ENCODE data around the gene CNDP1.
"Not testable (repeated sequence)": the region's sequence is repeated elsewhere in the genome, so short reads cannot be mapped to it uniquely, and the experiment has no call there.

CNDP1 gene

GRCh38 chr18:74499633-74500032 is 34.7 kb upstream of the CNDP1 start:
- peaks cover 62% of the 10 kb centered on the region for H3K36me3 Mint-ChIP-seq
- DNase-seq (ENCODE audit: low spot score in 2 of 2), result peak in 1 of 2 donors; percentile 75
- no peaks in the 10 kb centered on the region for H3K9me3 Mint-ChIP-seq
- ATAC-seq, result no peak
- H3K4me1 Mint-ChIP-seq, result peaks cover 43% of the 10 kb centered on the region
- H3K27ac Mint-ChIP-seq, result peak overlapping the region; percentile 92
- H3K4me3 Mint-ChIP-seq, result peak overlapping the region; percentile 89

- ATAC-seq (no peak), DNase-seq (ENCODE audit: low spot score in 2 of 2) (no peak)
- H3K36me3 Mint-ChIP-seq, result peaks cover 69% of the 10 kb centered on the region
- H3K4me3 Mint-ChIP-seq, result peak overlapping the region; percentile 89
- H3K27ac Mint-ChIP-seq, result peak overlapping the region; percentile 92
- H3K4me1 Mint-ChIP-seq, result peaks cover 43% of the 10 kb centered on the region
- H3K9me3 Mint-ChIP-seq, result no peaks in the 10 kb centered on the region
These were observed 33.9 kb upstream of the CNDP1 start for GRCh38 chr18:74500372-74500771.

GRCh38 chr18:74500774-74501173 is 33.5 kb upstream of the CNDP1 start:
- ATAC-seq; DNase-seq (ENCODE audit: low spot score in 2 of 2); H3K9me3 Mint-ChIP-seq: not testable (repeated sequence)
- peaks cover 69% of the 10 kb centered on the region for H3K36me3 Mint-ChIP-seq
- peak overlapping the region; percentile 89 for H3K4me3 Mint-ChIP-seq
- H3K27ac Mint-ChIP-seq, result peak overlapping the region; percentile 92
- peaks cover 40% of the 10 kb centered on the region for H3K4me1 Mint-ChIP-seq

GRCh38 chr18:74501386-74501785 is 32.9 kb upstream of the CNDP1 start:
- Mint-ChIP-seq H3K27ac (peak overlapping the region; percentile 92), H3K36me3 (peaks cover 69% of the 10 kb centered on the region), H3K4me3 (peak overlapping the region; percentile 89), H3K4me1 (peaks cover 37% of the 10 kb centered on the region), H3K9me3 (no peaks in the 10 kb centered on the region)
- DNase-seq (ENCODE audit: low spot score in 2 of 2) (no peak), ATAC-seq (no peak)

GRCh38 chr18:74503137-74503536 is 31.2 kb upstream of the CNDP1 start:
- H3K36me3 Mint-ChIP-seq, result peaks cover 87% of the 10 kb centered on the region
- no peaks in the 10 kb centered on the region for H3K9me3 Mint-ChIP-seq
- no peak for ATAC-seq
- no peak for DNase-seq (ENCODE audit: low spot score in 2 of 2)
- no peak overlapping the region for H3K27ac Mint-ChIP-seq
- peaks cover 38% of the 10 kb centered on the region for H3K4me1 Mint-ChIP-seq
- H3K4me3 Mint-ChIP-seq, result no peak overlapping the region

DNA sequence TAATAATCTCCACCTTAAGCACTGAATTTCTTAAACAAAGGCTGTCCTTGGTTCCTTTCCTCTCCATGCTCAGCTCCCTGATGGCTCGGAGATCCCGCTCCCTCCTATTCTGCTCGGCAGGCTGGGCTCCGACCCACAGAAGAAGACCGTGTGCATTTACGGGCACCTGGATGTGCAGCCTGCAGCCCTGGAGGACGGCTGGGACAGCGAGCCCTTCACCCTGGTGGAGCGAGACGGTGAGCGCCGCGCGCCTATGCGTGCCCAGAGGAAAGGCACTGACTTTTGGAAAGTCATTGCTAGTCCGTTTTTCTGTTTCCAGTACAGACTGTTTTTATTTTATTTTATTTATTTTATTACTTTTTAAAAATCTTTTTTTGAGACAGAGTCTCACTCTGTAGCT is 28.5 kb upstream of the CNDP1 start:
- H3K9me3 Mint-ChIP-seq, result no peaks in the 10 kb centered on the region
- ATAC-seq (no peak), DNase-seq (ENCODE audit: low spot score in 2 of 2) (no peak)
- H3K4me1 Mint-ChIP-seq, result peaks cover 27% of the 10 kb centered on the region
- H3K36me3 Mint-ChIP-seq, result peaks cover 95% of the 10 kb centered on the region
- no peak overlapping the region for H3K27ac Mint-ChIP-seq
- no peak overlapping the region for H3K4me3 Mint-ChIP-seq

GRCh38 chr18:74506448-74507084 is 27.7 kb upstream of the CNDP1 start:
- no peaks in the 10 kb centered on the region for H3K9me3 Mint-ChIP-seq
- ATAC-seq (no peak), DNase-seq (ENCODE audit: low spot score in 2 of 2) (no peak)
- H3K36me3 Mint-ChIP-seq, result peaks cover 95% of the 10 kb centered on the region
- peak overlapping the region; percentile 55 for H3K27ac Mint-ChIP-seq
- H3K4me1 Mint-ChIP-seq, result peaks cover 22% of the 10 kb centered on the region
- no peak overlapping the region for H3K4me3 Mint-ChIP-seq

- Mint-ChIP-seq H3K36me3 (peaks cover 95% of the 10 kb centered on the region), H3K9me3 (no peaks in the 10 kb centered on the region), H3K4me3 (no peak overlapping the region), H3K27ac (peak overlapping the region; percentile 71), H3K4me1 (peaks cover 22% of the 10 kb centered on the region)
- ATAC-seq (no peak), DNase-seq (ENCODE audit: low spot score in 2 of 2) (no peak)
These were observed 27.0 kb upstream of the CNDP1 start for GRCh38 chr18:74507097-74507881.

- H3K4me1 Mint-ChIP-seq, result peaks cover 25% of the 10 kb centered on the region
- DNase-seq (ENCODE audit: low spot score in 2 of 2), result no peak
- no peak overlapping the region for H3K4me3 Mint-ChIP-seq
- peak overlapping the region; percentile 71 for H3K27ac Mint-ChIP-seq
- ATAC-seq, result no peak
- H3K36me3 Mint-ChIP-seq, result peaks cover 95% of the 10 kb centered on the region
- no peaks in the 10 kb centered on the region for H3K9me3 Mint-ChIP-seq
These were observed 26.4 kb upstream of the CNDP1 start for GRCh38 chr18:74507927-74508326.

DNA sequence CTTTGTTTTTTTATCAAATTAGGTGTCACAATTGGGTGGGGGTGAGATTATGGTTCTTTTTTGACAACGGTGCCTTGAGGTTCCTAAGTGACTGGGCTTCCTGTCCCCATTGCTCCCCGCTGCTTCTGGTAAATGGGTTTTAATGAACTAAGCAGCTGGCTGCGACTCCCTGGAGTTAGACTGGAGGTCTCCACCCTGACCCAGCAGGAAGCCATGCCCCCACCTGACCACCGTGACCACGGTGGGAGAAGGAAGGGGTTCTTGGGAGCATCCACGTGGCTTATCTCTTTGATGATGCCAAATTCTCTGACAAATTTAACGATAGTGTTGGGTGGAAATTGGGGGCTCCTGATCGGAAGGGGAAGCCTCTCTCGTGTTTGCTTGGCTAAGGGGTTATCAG is 25.9 kb upstream of the CNDP1 start:
- peaks cover 25% of the 10 kb centered on the region for H3K4me1 Mint-ChIP-seq
- DNase-seq (ENCODE audit: low spot score in 2 of 2), result no peak
- no peaks in the 10 kb centered on the region for H3K9me3 Mint-ChIP-seq
- no peak for ATAC-seq
- H3K4me3 Mint-ChIP-seq, result no peak overlapping the region
- H3K27ac Mint-ChIP-seq, result no peak overlapping the region
- H3K36me3 Mint-ChIP-seq, result peaks cover 95% of the 10 kb centered on the region

DNA sequence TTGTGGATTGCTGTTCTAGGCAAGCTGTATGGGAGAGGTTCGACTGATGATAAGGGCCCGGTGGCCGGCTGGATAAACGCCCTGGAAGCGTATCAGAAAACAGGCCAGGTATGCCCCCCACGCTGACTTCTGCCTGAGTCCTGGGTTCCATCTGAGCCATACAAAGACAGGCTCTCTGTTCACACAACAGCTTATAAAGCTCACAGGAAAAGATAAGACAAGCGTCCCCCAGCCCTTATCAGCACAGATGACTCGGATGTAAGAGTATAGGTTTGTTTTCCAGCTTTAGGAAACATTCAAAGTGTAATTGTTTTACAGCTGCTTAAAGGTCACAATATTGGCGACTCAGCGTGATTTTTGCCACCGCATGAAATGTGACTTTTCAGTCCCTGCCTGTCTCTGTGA is 25.5 kb upstream of the CNDP1 start:
- DNase-seq (ENCODE audit: low spot score in 2 of 2) (no peak), ATAC-seq (no peak)
- Mint-ChIP-seq H3K4me3 (no peak overlapping the region), H3K4me1 (peaks cover 29% of the 10 kb centered on the region), H3K9me3 (no peaks in the 10 kb centered on the region), H3K27ac (no peak overlapping the region), H3K36me3 (peaks cover 93% of the 10 kb centered on the region)

DNA sequence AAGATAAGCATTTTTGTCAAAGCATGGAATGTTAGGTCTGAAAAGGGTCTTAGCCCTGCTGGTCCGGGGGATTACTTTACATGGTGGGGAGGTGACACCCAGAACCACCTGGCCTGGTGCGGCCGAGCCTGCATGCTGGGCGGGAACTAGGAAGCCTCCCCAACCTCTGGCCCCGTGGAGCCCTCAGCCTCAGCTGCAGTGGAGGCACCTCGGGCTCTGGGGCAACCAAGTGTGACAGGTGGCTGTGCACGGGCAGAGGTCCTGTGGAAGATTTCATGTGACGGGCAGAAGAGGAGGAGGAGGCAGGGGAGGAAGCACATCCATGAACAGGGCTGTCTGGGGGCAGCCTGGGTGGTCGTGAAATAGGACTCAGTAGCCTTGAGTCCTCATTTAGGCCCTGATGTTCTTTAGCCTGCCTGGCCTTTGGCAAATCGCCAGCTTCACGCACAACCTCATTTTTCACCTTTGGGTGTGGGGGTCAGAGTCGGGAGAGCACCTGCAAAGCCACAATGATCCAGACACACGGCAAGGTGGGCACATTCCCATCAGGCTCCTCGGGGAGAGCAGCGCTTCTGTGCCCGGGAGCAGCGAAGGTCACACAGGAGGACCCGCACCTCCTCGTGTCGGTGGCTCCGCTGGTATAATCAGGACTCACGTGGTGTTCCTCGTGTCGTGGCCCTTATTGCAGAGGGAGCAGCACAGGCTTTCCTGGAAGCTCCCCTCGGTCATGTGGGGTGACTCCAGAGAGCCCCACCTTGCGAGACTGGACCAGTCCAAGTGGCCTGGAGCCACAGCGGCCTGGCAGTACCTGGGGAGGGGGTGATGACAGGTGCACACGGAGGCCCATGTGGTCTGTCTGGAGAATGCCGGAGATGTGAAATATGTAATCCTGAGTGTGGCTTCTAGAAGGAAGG is 24.2 kb upstream of the CNDP1 start:
- H3K9me3 Mint-ChIP-seq, result no peaks in the 10 kb centered on the region
- H3K36me3 Mint-ChIP-seq, result peaks cover 91% of the 10 kb centered on the region
- ATAC-seq (no peak), DNase-seq (ENCODE audit: low spot score in 2 of 2) (no peak)
- H3K4me3 Mint-ChIP-seq, result no peak overlapping the region
- peaks cover 35% of the 10 kb centered on the region for H3K4me1 Mint-ChIP-seq
- no peak overlapping the region for H3K27ac Mint-ChIP-seq

- Mint-ChIP-seq H3K4me1 (peaks cover 36% of the 10 kb centered on the region), H3K27ac (no peak overlapping the region), H3K9me3 (no peaks in the 10 kb centered on the region), H3K36me3 (peaks cover 86% of the 10 kb centered on the region), H3K4me3 (no peak overlapping the region)
- ATAC-seq (no peak), DNase-seq (ENCODE audit: low spot score in 2 of 2) (no peak)
These were observed 23.6 kb upstream of the CNDP1 start for GRCh38 chr18:74510770-74511095.

DNA sequence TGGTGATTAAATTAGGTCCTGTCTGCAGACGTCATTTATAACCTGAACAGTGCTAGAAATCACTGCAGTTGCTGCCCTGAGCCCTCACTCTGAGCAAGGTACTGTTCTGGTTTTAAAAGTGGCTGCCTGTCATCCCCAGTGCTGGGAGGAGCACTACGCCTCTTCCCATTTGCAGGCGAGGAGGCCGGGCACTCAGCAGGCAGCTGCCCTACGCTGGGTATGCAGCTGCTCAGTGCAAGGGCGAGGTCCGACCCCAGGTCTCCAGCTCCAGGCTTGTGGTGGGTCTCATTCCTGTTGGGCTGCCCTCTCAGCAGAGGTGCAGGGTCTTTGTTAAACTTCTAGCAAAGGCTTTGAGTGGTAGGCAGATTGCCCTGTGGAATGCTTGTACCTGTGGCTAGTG is 22.5 kb upstream of the CNDP1 start:
- H3K27ac Mint-ChIP-seq, result no peak overlapping the region
- peaks cover 31% of the 10 kb centered on the region for H3K4me1 Mint-ChIP-seq
- ATAC-seq (no peak), DNase-seq (ENCODE audit: low spot score in 2 of 2) (no peak)
- H3K4me3 Mint-ChIP-seq, result no peak overlapping the region
- H3K36me3 Mint-ChIP-seq, result peaks cover 81% of the 10 kb centered on the region
- H3K9me3 Mint-ChIP-seq, result no peaks in the 10 kb centered on the region

- Mint-ChIP-seq H3K27ac (peak overlapping the region; percentile 37), H3K4me3 (no peak overlapping the region), H3K9me3 (no peaks in the 10 kb centered on the region), H3K36me3 (peaks cover 81% of the 10 kb centered on the region), H3K4me1 (peaks cover 24% of the 10 kb centered on the region)
- DNase-seq (ENCODE audit: low spot score in 2 of 2), result no peak
- no peak for ATAC-seq
These were observed 21.8 kb upstream of the CNDP1 start for GRCh38 chr18:74512321-74513053.
